Epithelial cell of prostate (primary cell): ENCODE measurements around the gene FARS2.

ENCODE experiments used
- DNase-seq: peaks from one replicate; pipeline ENCODE4 v3.0.0-alpha.2; 2011; ENCODE audit warnings: low read depth, low spot score
- H3K27ac ChIP-seq: fragments of 450-650 bp; 2 replicates; pipeline ENCODE4 v1.5.1; 2017; ENCODE audit warnings: mild to moderate bottlenecking

FARS2 gene

GRCh38 chr6:5518936-5519491, 257.7 kb downstream of the FARS2 start:
- H3K27ac ChIP-seq, result no peak overlapping the region
- DNase-seq, result no peak

GRCh38 chr6:5520796-5521195, 259.5 kb downstream of the FARS2 start:
- DNase-seq, result no peak
- H3K27ac ChIP-seq, result no peak overlapping the region

GRCh38 chr6:5521322-5521721, 260.0 kb downstream of the FARS2 start:
- DNase-seq, result no peak
- no peak overlapping the region for H3K27ac ChIP-seq

GRCh38 chr6:5522147-5522546, 260.8 kb downstream of the FARS2 start:
- H3K27ac ChIP-seq, result no peak overlapping the region

GRCh38 chr6:5524110-5524509, 262.8 kb downstream of the FARS2 start:
- H3K27ac ChIP-seq, result no peak overlapping the region
- no peak for DNase-seq

More at GRCh38 chr6:5522147-5522546, 260.8 kb downstream of the FARS2 start:
- DNase-seq, result no peak

- no peak overlapping the region for H3K27ac ChIP-seq
- DNase-seq, result no peak
These were observed 263.9 kb downstream of the FARS2 start for GRCh38 chr6:5525209-5525608.

GRCh38 chr6:5529015-5529414, 267.7 kb downstream of the FARS2 start:
- no peak for DNase-seq
- no peak overlapping the region for H3K27ac ChIP-seq

- H3K27ac ChIP-seq, result no peak overlapping the region
- DNase-seq, result no peak
These were observed 268.4 kb downstream of the FARS2 start for GRCh38 chr6:5529733-5530132.

GRCh38 chr6:5531161-5531560, 269.8 kb downstream of the FARS2 start:
- DNase-seq, result no peak
- no peak overlapping the region for H3K27ac ChIP-seq

- DNase-seq, result no peak
- H3K27ac ChIP-seq, result no peak overlapping the region
These were observed 270.6 kb downstream of the FARS2 start for GRCh38 chr6:5531853-5532375.

GRCh38 chr6:5532941-5533340, 271.6 kb downstream of the FARS2 start:
- DNase-seq, result no peak
- H3K27ac ChIP-seq, result no peak overlapping the region

- DNase-seq, result no peak
- no peak overlapping the region for H3K27ac ChIP-seq
These were observed 273.3 kb downstream of the FARS2 start for GRCh38 chr6:5534643-5535042.

- DNase-seq, result no peak
- no peak overlapping the region for H3K27ac ChIP-seq
These were observed 275.3 kb downstream of the FARS2 start for GRCh38 chr6:5536644-5537043.

GRCh38 chr6:5537132-5537531, 275.8 kb downstream of the FARS2 start:
- H3K27ac ChIP-seq, result no peak overlapping the region
- no peak for DNase-seq

GRCh38 chr6:5537967-5538366, 276.7 kb downstream of the FARS2 start:
- no peak for DNase-seq
- H3K27ac ChIP-seq, result peak overlapping the region; percentile 5

GRCh38 chr6:5540370-5540769, 279.1 kb downstream of the FARS2 start:
- DNase-seq, result no peak
- no peak overlapping the region for H3K27ac ChIP-seq

GRCh38 chr6:5541025-5541424, 279.7 kb downstream of the FARS2 start:
- no peak for DNase-seq
- peak overlapping the region; percentile 81 for H3K27ac ChIP-seq

GRCh38 chr6:5541751-5542432, 280.6 kb downstream of the FARS2 start:
- H3K27ac ChIP-seq, result peak overlapping the region; percentile 81
- peak; percentile 69 for DNase-seq

- no peak for DNase-seq
- H3K27ac ChIP-seq, result no peak overlapping the region
These were observed 286.2 kb downstream of the FARS2 start for GRCh38 chr6:5547556-5547955.

GRCh38 chr6:5550631-5551030, 289.3 kb downstream of the FARS2 start:
- no peak overlapping the region for H3K27ac ChIP-seq
- DNase-seq, result no peak

GRCh38 chr6:5552243-5552642, 290.9 kb downstream of the FARS2 start:
- H3K27ac ChIP-seq, result no peak overlapping the region
- DNase-seq, result no peak

- DNase-seq, result no peak
- H3K27ac ChIP-seq, result no peak overlapping the region
These were observed 292.5 kb downstream of the FARS2 start for GRCh38 chr6:5553767-5554166.
